Esophagus muscularis mucosa (tissue), 4 donors: ENCODE results near the gene GRID2IP. TPM values are rescaled to one million over a fixed set of nuclear protein-coding genes. Genes with fewer than 3 reads are reported as not detected.

Experiments
- DNase-seq: peaks from one replicate; pipeline ENCODE4 v3.0.0-alpha.2; 2017; ENCODE audit errors: extremely low spot score
- H3K27ac ChIP-seq, 4 donors: fragments of 200-600 bp; sonication (generic); replicated peaks in 1 of 4; 1 replicate in 3 of 4; 2 replicates in 1 of 4; pipeline ENCODE4 v1.5.1; 2016 to 2019; ENCODE audit warnings: mild to moderate bottlenecking in 1 of 4
- H3K27me3 ChIP-seq, 4 donors: fragments of 200-600 bp; sonication (generic); one replicate each; pipeline versions ENCODE4 v1.5.1 to v1.6.0; 2016 to 2019
- H3K36me3 ChIP-seq, 4 donors: fragments of 200-600 bp; sonication (generic); one replicate each; pipeline ENCODE4 v1.5.1; 2016 to 2019
- H3K4me1 ChIP-seq, 4 donors: fragments of 200-600 bp; sonication (generic); one replicate each; pipeline ENCODE4 v1.5.1; 2016 to 2019
- H3K4me3 ChIP-seq, 4 donors: fragments of 200-600 bp; sonication (generic); 1 replicate in 2 of 4; 2 replicates in 2 of 4; pipeline ENCODE4 v1.5.1; 2016 to 2019; ENCODE audit warnings: mild to moderate bottlenecking in 4 of 4, moderate library complexity in 1 of 4
- H3K9me3 ChIP-seq, 4 donors: fragments of 200-600 bp; sonication (generic); 1 replicate in 3 of 4; 2 replicates in 1 of 4; pipeline ENCODE4 v1.5.1; 2016 to 2019
- CTCF ChIP-seq, 3 experiments: fragments of 200-600 bp in 2 of 3; fragments of 450-650 bp in 1 of 3; sonication (generic) in 2 of 3; IDR thresholded peaks; one replicate each; pipeline ENCODE4 v1.5.1; 2017 to 2019; ENCODE audit warnings: antibody characterized with exemption in 3 of 3, mild to moderate bottlenecking in 2 of 3, moderate library complexity in 1 of 3
- EP300 ChIP-seq: sonication (generic); formaldehyde crosslinking; IDR thresholded peaks from one replicate; pipeline ENCODE4 v1.6.1; 2017; ENCODE audit warnings: antibody characterized with exemption
- POLR2A ChIP-seq: fragments of 450-650 bp; IDR thresholded peaks from one replicate; pipeline ENCODE4 v1.6.1; 2017; ENCODE audit warnings: antibody characterized with exemption, moderate library complexity, mild to moderate bottlenecking, low read depth
- POLR2AphosphoS5 ChIP-seq, 2 donors: sonication (generic); formaldehyde crosslinking; IDR thresholded peaks; one replicate each; pipeline ENCODE4 v1.6.1; 2017; ENCODE audit warnings: antibody characterized with exemption in 2 of 2
- WGBS: methylation state at CpG from one replicate; pipeline ENCODE4 v1.1.5; 2018; 5-methylcytosine and 5-hydroxymethylcytosine counted together
- intact Hi-C: fragments of 100-400 bp; cut with DNase I; formaldehyde crosslinking; loops from one replicate; pipeline ENCODE4 v1.15.1; 2023
- total RNA-seq, 4 donors: library from RNA; depleted of rRNA; stranded (reverse); fragments of >200 nt; gene quantifications; one replicate each; pipeline versions ENCODE4 v1.1.0 to v1.2.1, GENCODE V29; 2016

The GRID2IP gene
- total RNA-seq, 4 donors from 2014 or later: not detected

- H3K9me3 ChIP-seq: no peaks in the 10 kb centered on the region
- intact Hi-C loops: loop anchor here (10.0 kb wide), 1 partner anchor 56 kb away; no protein-coding TSS in a partner anchor
- TF ChIP-seq POLR2A (no peak), EP300 (no peak), CTCF (IDR thresholded peaks at IDR 0.05) (no peak), POLR2AphosphoS5 (IDR thresholded peaks at IDR 0.05) (no peak)
- H3K4me3 ChIP-seq: no peak overlapping the region
- H3K4me1 ChIP-seq: peaks cover under 1 to 3% (median under 1%) of the 10 kb centered on the region in 4 donors
- 62% methylated on average over 7 of the region's 7 CpGs for WGBS
- no peaks in the 10 kb centered on the region for H3K36me3 ChIP-seq
- no peak overlapping the region for H3K27ac ChIP-seq
- H3K27me3 ChIP-seq: no peaks in the 10 kb centered on the region
- no peak for DNase-seq
These were observed 20.0 kb upstream of the GRID2IP start for GRCh38 chr7:6571160-6571779.

- Histone ChIP-seq H3K36me3 (no peaks in the 10 kb centered on the region), H3K9me3 (no peaks in the 10 kb centered on the region), H3K27me3 (no peaks in the 10 kb centered on the region), H3K4me3 (no peak overlapping the region), H3K4me1 (no peaks in the 10 kb centered on the region), H3K27ac (no peak overlapping the region)
- 80% methylated on average over 3 of the region's 3 CpGs for WGBS
- DNase-seq: no peak
- intact Hi-C loops: no loop called here
- no peak for TF ChIP-seq POLR2AphosphoS5 (IDR thresholded peaks at IDR 0.05)
- no peak for TF ChIP-seq POLR2A
- TF ChIP-seq CTCF (IDR thresholded peaks at IDR 0.05): no peak
- no peak for TF ChIP-seq EP300
These were observed 16.6 kb upstream of the GRID2IP start for GRCh38 chr7:6567886-6568285.

DNA sequence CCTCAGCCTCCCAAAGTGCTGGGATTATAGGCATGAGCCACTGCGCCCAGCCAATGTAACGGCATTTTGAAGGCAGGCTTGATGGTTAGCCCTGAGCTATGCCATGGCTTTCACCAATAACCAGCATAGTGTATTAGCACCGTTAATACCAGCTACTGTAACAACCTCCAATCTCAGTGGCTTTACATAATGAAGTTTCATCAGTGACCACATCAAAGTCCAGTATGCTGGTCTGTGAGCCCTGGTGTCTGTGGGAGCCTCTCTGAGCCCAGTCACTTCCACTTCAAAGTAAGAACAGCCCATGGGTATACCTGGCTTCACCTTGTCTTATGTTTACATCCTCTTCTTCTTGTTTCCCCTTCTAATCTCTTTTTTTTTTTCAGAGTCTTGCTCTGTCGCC is 14.4 kb upstream of the GRID2IP start:
- Histone ChIP-seq H3K4me1 (no peaks in the 10 kb centered on the region), H3K36me3 (no peaks in the 10 kb centered on the region), H3K4me3 (no peak overlapping the region), H3K27me3 (no peaks in the 10 kb centered on the region), H3K9me3 (no peaks in the 10 kb centered on the region), H3K27ac (no peak overlapping the region)
- intact Hi-C loops: no loop called here
- TF ChIP-seq POLR2A (no peak), POLR2AphosphoS5 (IDR thresholded peaks at IDR 0.05) (no peak), EP300 (no peak), CTCF (IDR thresholded peaks at IDR 0.05) (no peak)
- WGBS: 94% methylated on average over 3 of the region's 4 CpGs
- no peak for DNase-seq

GRCh38 chr7:6563936-6564770 is 12.9 kb upstream of the GRID2IP start:
- no peak for DNase-seq
- 79% methylated on average over 12 of the region's 12 CpGs for WGBS
- Histone ChIP-seq H3K36me3 (no peaks in the 10 kb centered on the region), H3K27me3 (peaks cover 0 to 9% (median 0%) of the 10 kb centered on the region in 4 donors), H3K4me3 (no peak overlapping the region), H3K27ac (no peak overlapping the region), H3K4me1 (no peaks in the 10 kb centered on the region), H3K9me3 (no peaks in the 10 kb centered on the region)
- TF ChIP-seq POLR2AphosphoS5 (IDR thresholded peaks at IDR 0.05): no peak
- TF ChIP-seq POLR2A: no peak
- no peak for TF ChIP-seq CTCF (IDR thresholded peaks at IDR 0.05)
- TF ChIP-seq EP300: no peak
- intact Hi-C loops: no loop called here
